HepG2 (cell line): ENCODE results near the gene TOM1L2. TPM values are rescaled to one million over a fixed set of nuclear protein-coding genes. Genes with fewer than 3 reads are reported as not detected.

Experiments
- ATAC-seq: fragments of 200-7000 bp; cut with Tn5 transposase; 3 replicates; pipeline ENCODE4 v1.9.1; 2020; ENCODE audit warnings: mild to moderate bottlenecking, moderate library complexity
- BruUV-seq: library from RNA; stranded (reverse); fragments of 400-500 nt; replicated peaks from 2 replicates; lab custom pipeline; 2021; lab: Mats Ljungman, UMichigan
- CTCF ChIA-PET: fragments of 300-600 bp; formaldehyde crosslinking; extraction: SDS; loops from one replicate; lab custom pipeline; 2021; ENCODE audit warnings: low total read pairs, inconsistent platforms, low intra/inter-chr PET ratio; lab: Yijun Ruan, JAX
- POLR2A ChIA-PET: fragments of 350-600 bp; sonication (Branson Sonifier 250); formaldehyde crosslinking; loops from one replicate; lab custom pipeline; 2020; ENCODE audit warnings: antibody characterized with exemption, inconsistent platforms; lab: Yijun Ruan, JAX
- DNase-seq: peaks from one replicate; pipeline ENCODE4 v3.0.0-alpha.2; 2015; ENCODE audit warnings: low spot score
- FAIRE-seq: peaks from 3 replicates; lab custom pipeline; 2011; peaks lifted over from hg19 to GRCh38; lab: Jason Lieb, UNC
- H2AFZ ChIP-seq: one replicate; pipeline ENCODE4 v1.6.1; 2011; ENCODE audit warnings: low read length, inconsistent platforms
- H3K27ac ChIP-seq: fragments of 300-600 bp; 3 replicates; pipeline ENCODE4 v1.8.0; 2011; ENCODE audit warnings: mixed run types, mild to moderate bottlenecking, mixed read lengths, low read length, inconsistent platforms; ENCODE audit not compliant: insufficient read depth; ENCODE audit errors: extremely low read length
- H3K27me3 ChIP-seq, 2 experiments: fragments of 200-600 bp in 1 of 2; 2 replicates in 1 of 2; 3 replicates in 1 of 2; pipeline versions ENCODE4 v1.6.0 to v1.8.0; 2011; ENCODE audit warnings: low read length in 2 of 2, mild to moderate bottlenecking in 2 of 2, moderate library complexity in 2 of 2, inconsistent platforms in 1 of 2; ENCODE audit not compliant: insufficient read depth in 2 of 2, control insufficient read depth in 1 of 2
- H3K36me3 ChIP-seq, 2 experiments: fragments of 200-600 bp in 1 of 2; replicated peaks in 1 of 2; 2 replicates in 1 of 2; 3 replicates in 1 of 2; pipeline versions ENCODE4 v1.5.1 to v1.8.0; 2011; ENCODE audit warnings: low read length in 2 of 2, inconsistent platforms in 1 of 2; ENCODE audit not compliant: insufficient read depth in 2 of 2, control insufficient read depth in 1 of 2
- H3K4me1 ChIP-seq: 2 replicates; pipeline ENCODE4 v1.5.1; 2012; ENCODE audit warnings: low read length, inconsistent platforms; ENCODE audit not compliant: insufficient read depth
- H3K4me2 ChIP-seq: 2 replicates; pipeline ENCODE4 v1.6.0; 2011; ENCODE audit warnings: low read depth, low read length, inconsistent platforms
- H3K4me3 ChIP-seq, 3 experiments: fragments of 200-600 bp in 1 of 3; sonication (generic), shearing (Covaris generic) in 1 of 3; replicated peaks in 1 of 3; 2 replicates each; pipeline ENCODE4 v1.5.1; 2011 to 2016; ENCODE audit warnings: low read length in 3 of 3, inconsistent platforms in 2 of 3, low read depth in 2 of 3, mild to moderate bottlenecking in 2 of 3, control low read depth in 1 of 3, mixed read lengths in 1 of 3; ENCODE audit not compliant: insufficient read depth in 1 of 3
- H3K79me2 ChIP-seq: one replicate; pipeline ENCODE4 v1.6.1; 2011; ENCODE audit warnings: low read length, inconsistent platforms; ENCODE audit not compliant: insufficient read depth
- H3K9ac ChIP-seq: 2 replicates; pipeline ENCODE4 v1.6.0; 2011; ENCODE audit warnings: mild to moderate bottlenecking, low read depth, low read length, inconsistent platforms; ENCODE audit not compliant: insufficient read depth
- H3K9me3 ChIP-seq: 2 replicates; pipeline ENCODE4 v1.5.1; 2012; ENCODE audit warnings: mild to moderate bottlenecking, low read length
- H4K20me1 ChIP-seq: 2 replicates; pipeline ENCODE4 v1.6.0; 2011; ENCODE audit warnings: inconsistent platforms, mild to moderate bottlenecking, low read length, moderate library complexity; ENCODE audit not compliant: insufficient read depth
- HNRNPL ChIP-seq: fragments of 200-400 bp; formaldehyde crosslinking; IDR thresholded peaks from 2 replicates; pipeline ENCODE4 v1.6.1; 2017; ENCODE audit warnings: mild to moderate bottlenecking, low read depth, low read length
- POLR2G ChIP-seq: fragments of 200-400 bp; formaldehyde crosslinking; IDR thresholded peaks from 2 replicates; pipeline ENCODE4 v1.6.1; 2018; ENCODE audit warnings: mild to moderate bottlenecking, low read depth, low read length, moderate library complexity
- ZBTB26 ChIP-seq: IDR thresholded peaks from 2 replicates; pipeline ENCODE4 v1.6.1; 2016; ENCODE audit warnings: missing compliant biosample characterization, missing genetic modification reagents, borderline replicate concordance
- ZNF552 ChIP-seq: sonication (generic); formaldehyde crosslinking; IDR thresholded peaks from 2 replicates; pipeline ENCODE4 v1.9.0; 2022; ENCODE audit warnings: missing genetic modification reagents, mild to moderate bottlenecking, borderline replicate concordance
- ZXDC ChIP-seq: sonication (generic); formaldehyde crosslinking; IDR thresholded peaks from 2 replicates; pipeline ENCODE4 v1.5.0; 2020; ENCODE audit warnings: mild to moderate bottlenecking, missing genetic modification reagents
- WGBS: methylation state at CpG from one replicate; pipeline ENCODE4 v1.1.6; 2017; ENCODE audit warnings: low lambda C conversion rate; 5-methylcytosine and 5-hydroxymethylcytosine counted together
- in situ Hi-C: cut with HindIII; loops from 2 replicates; pipeline ENCODE4 v1.10.0; 2017; ENCODE audit warnings: low pct_unique_long_range_greater_than_20kb; ENCODE audit not compliant: extremely low pct_ligation_motif_present
- intact Hi-C: fragments of 100-400 bp; cut with micrococcal nuclease; formaldehyde crosslinking; loops from one replicate; pipeline ENCODE4 v1.10.0; 2022; ENCODE audit not compliant: unreplicated experiment
- polyA plus RNA-seq, 8 experiments: library from polyadenylated mRNA; depleted of rRNA in 3 of 8; stranded (reverse) in 7 of 8; unstranded in 1 of 8; fragments of >200 nt; fragmentation: Illumina TruSeq in 4 of 8; extraction: Trizol in 4 of 8; gene quantifications; 2 replicates each; pipeline versions ENCODE4 v1.2.1 to v1.2.3, GENCODE V29; 2011 to 2016; ENCODE audit warnings: low read depth in 4 of 8, missing spikeins in 1 of 8, mixed read lengths in 1 of 8; ENCODE audit not compliant: insufficient read depth in 1 of 8
- total RNA-seq, 5 experiments: library from RNA; depleted of rRNA; stranded (reverse); fragments of >200 nt; fragmentation: Illumina TruSeq; extraction: Trizol; gene quantifications; 2 replicates each; pipeline ENCODE4 v1.2.3, GENCODE V29; 2016; ENCODE audit warnings: low read depth in 1 of 5

The TOM1L2 gene
- total and polyA plus RNA-seq, 2 of the 13 experiments (the other 11 are each of a cell fraction or from before 2014, with no cell fraction given) = 4.7 to 7.4 TPM

GRCh38 chr17:17820463-17821158 lies 151.6 kb downstream of the TOM1L2 start:
- in situ Hi-C loops = no loop called here
- 100% methylated on average over 6 of the region's 7 CpGs for WGBS
- CTCF ChIA-PET = no interaction called here
- peaks cover 56% of the 10 kb centered on the region for H4K20me1 ChIP-seq
- no peak for TF ChIP-seq ZNF552 (CRISPR knock-in tag)
- TF ChIP-seq POLR2G = peak; percentile 34; the same call in 1 of the 2 replicates
- TF ChIP-seq ZXDC = no peak
- TF ChIP-seq ZBTB26 = no peak
- peak; percentile 81; the same call in 1 of the 2 replicates for TF ChIP-seq HNRNPL
- TF ChIP-seq, all 625 proteins: peak for 2
- H3K4me1 ChIP-seq = peaks cover 72% of the 10 kb centered on the region
- H3K27me3 ChIP-seq = no peaks in the 10 kb centered on the region
- no peak for ATAC-seq
- H2AFZ ChIP-seq = no peak overlapping the region
- intact Hi-C loops = no loop called here
- peaks cover 48% of the 10 kb centered on the region for H3K79me2 ChIP-seq
- H3K36me3 ChIP-seq = peaks cover 48 to 70% of the 10 kb centered on the region in 2 experiments
- BruUV-seq = no TSS peak
- no peaks in the 10 kb centered on the region for H3K9me3 ChIP-seq
- no peak for DNase-seq
- H3K27ac ChIP-seq = no peak overlapping the region
- POLR2A ChIA-PET = interaction anchor here (1.0 to 8.6 kb wide), 3 partner anchors 10 to 21 kb away, joined by 3 to 69 read pairs (median 4); partner anchors contain the start of gene SREBF1
- peak overlapping the region; percentile 76; the same call in 1 of the 2 replicates for H3K4me2 ChIP-seq
- H3K9ac ChIP-seq = peak overlapping the region; percentile 15; the same call in 1 of the 2 replicates
- no peak for FAIRE-seq
- H3K4me3 ChIP-seq = 0 out of 6 replicates have a peak overlapping the region, but pooled peaks of 1 of the 3 experiments have one; percentile 19
